Cardiac atrium fibroblast (primary cell): ENCODE measurements around the gene PIANP. TPM values are rescaled to one million over a fixed set of nuclear protein-coding genes. Genes with fewer than 3 reads are reported as not detected.

Experiments
- total RNA-seq: library from RNA; depleted of rRNA; stranded (reverse); fragments of >200 nt; gene quantifications from 2 replicates; pipeline ENCODE4 v1.2.3, GENCODE V29; 2015

Gene PIANP
- not detected in 2 replicates for total RNA-seq

GRCh38 chr12:6700646-6701051 lies at the start of gene PIANP:
TSS of gene PIANP (minus strand) at chr12:6700815. CDS start at chr12:6698061, 2,754 bp downstream.

GRCh38 chr12:6723607-6724408 lies 23.2 kb upstream of the PIANP start, which contains the start of gene COPS7A:
TSS of gene COPS7A (plus strand) at chr12:6724046. CDS start at chr12:6724657, 611 bp downstream.

GRCh38 chr12:6688999-6689882 lies 11.4 kb downstream of the PIANP start, which contains the start of gene ZNF384:
TSS of gene ZNF384 (minus strand) at chr12:6689375. CDS start at chr12:6679520, 9,855 bp downstream.

GRCh38 chr12:6662906-6663742 lies 37.5 kb downstream of the PIANP start, which contains the start of gene ING4:
TSS of gene ING4 (minus strand) at chr12:6663119. CDS start at chr12:6663101, 18 bp downstream.

GRCh38 chr12:6647083-6647604 lies 53.5 kb downstream of the PIANP start, which contains the start of gene ACRBP:
TSS of gene ACRBP (minus strand) at chr12:6647432. CDS start at chr12:6647366, 66 bp downstream.

Other genes with a start within 250 kb of the PIANP start
- 12.6 and 19.3 TPM in 2 replicates for gene TAPBPL, start 248.8 kb downstream of the PIANP start, total RNA-seq
- 3.1 and 3.8 TPM in 2 replicates for gene VAMP1, start 230.1 kb downstream of the PIANP start, total RNA-seq
- 46.6 and 82.8 TPM in 2 replicates for gene MRPL51, start 207.6 kb downstream of the PIANP start, total RNA-seq
- 19.9 and 26.5 TPM in 2 replicates for gene NCAPD2, start 206.7 kb downstream of the PIANP start, total RNA-seq
- 11,290 and 11,537 TPM in 2 replicates for gene GAPDH, start 166.3 kb downstream of the PIANP start, total RNA-seq
- 11.7 and 12.3 TPM in 2 replicates for gene IFFO1, start 144.8 kb downstream of the PIANP start, total RNA-seq
- gene NOP2, start 132.5 kb downstream of the PIANP start, total RNA-seq, result 20.1 and 27.1 TPM in 2 replicates
- gene CHD4, start 93.4 kb downstream of the PIANP start, total RNA-seq, result 144 and 191 TPM in 2 replicates
- gene LPAR5, start 64.9 kb downstream of the PIANP start, total RNA-seq, result not detected in 2 replicates
- gene ACRBP, start 53.4 kb downstream of the PIANP start, total RNA-seq, result 0.32 TPM in 1 of 2 replicates, not detected in the other
- 20.8 and 26.9 TPM in 2 replicates for gene ING4, start 37.7 kb downstream of the PIANP start, total RNA-seq
- gene ZNF384, start 11.4 kb downstream of the PIANP start, total RNA-seq, result 25.1 and 33.4 TPM in 2 replicates
- 85.7 and 96.7 TPM in 2 replicates for gene COPS7A, start 23.2 kb upstream of the PIANP start, total RNA-seq
- gene MLF2, start 52.3 kb upstream of the PIANP start, total RNA-seq, result 194 and 295 TPM in 2 replicates
- gene PTMS, start 65.5 kb upstream of the PIANP start, total RNA-seq, result 162 and 171 TPM in 2 replicates
- 0.16 TPM in 1 of 2 replicates, not detected in the other for gene LAG3, start 71.7 kb upstream of the PIANP start, total RNA-seq
- 2.6 and 2.9 TPM in 2 replicates for gene CD4, start 88.7 kb upstream of the PIANP start, total RNA-seq
- gene GPR162, start 121.0 kb upstream of the PIANP start, total RNA-seq, result 2.6 and 7.0 TPM in 2 replicates
- gene P3H3, start 127.6 kb upstream of the PIANP start, total RNA-seq, result 33.7 and 53.1 TPM in 2 replicates
- gene GNB3, start 140.1 kb upstream of the PIANP start, total RNA-seq, result 2.5 TPM in 1 of 2 replicates, not detected in the other
- gene CDCA3, start 150.5 kb upstream of the PIANP start, total RNA-seq, result 8.3 and 16.2 TPM in 2 replicates
- 48.9 and 59.5 TPM in 2 replicates for gene USP5, start 151.3 kb upstream of the PIANP start, total RNA-seq
- 2,290 and 2,319 TPM in 2 replicates for gene TPI1, start 166.7 kb upstream of the PIANP start, total RNA-seq
- 2.4 and 3.8 TPM in 2 replicates for gene SPSB2, start 172.5 kb upstream of the PIANP start, total RNA-seq
- 7.2 and 8.1 TPM in 2 replicates for gene LRRC23, start 204.0 kb upstream of the PIANP start, total RNA-seq
- gene ENO2, start 213.8 kb upstream of the PIANP start, total RNA-seq, result 35.2 and 59.6 TPM in 2 replicates
- gene ATN1, start 227.1 kb upstream of the PIANP start, total RNA-seq, result 11.5 and 19.7 TPM in 2 replicates
- gene RNU7-1, start 243.0 kb upstream of the PIANP start, total RNA-seq, result not detected in 2 replicates
- gene C12orf57, start 243.2 kb upstream of the PIANP start, total RNA-seq, result 260 and 364 TPM in 2 replicates